Limb (tissue), 2 donors: ENCODE measurements around the gene CTDNEP1.

Experiments used
- DNase-seq, 2 donors: peaks; one replicate each; pipeline ENCODE4 v3.0.0-alpha.2; 2016; ENCODE audit errors: extremely low spot score in 2 of 2

CTDNEP1 gene

DNA sequence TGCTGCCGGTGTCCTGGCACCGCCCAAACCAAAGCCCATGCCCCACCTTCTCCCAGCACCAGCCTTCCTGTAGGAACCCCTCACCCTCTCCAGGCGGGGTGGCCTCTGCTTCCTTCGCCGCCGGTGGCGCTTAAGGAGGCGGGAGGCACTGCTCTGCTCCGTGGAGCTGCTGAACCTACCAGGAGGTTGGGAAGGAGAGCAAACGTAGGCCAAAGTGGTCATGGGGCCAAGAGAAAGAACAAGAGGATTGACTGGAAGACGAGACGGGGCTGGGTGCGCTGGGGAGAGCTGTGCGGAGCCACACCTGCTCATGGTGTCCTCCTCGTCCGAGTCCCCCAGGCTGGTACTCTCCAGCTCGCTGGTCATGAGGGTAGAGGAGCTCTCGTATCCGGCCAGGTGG, 22.0 kb downstream of the CTDNEP1 start:
- no peak for DNase-seq

GRCh38 chr17:7228920-7229319, 22.6 kb downstream of the CTDNEP1 start:
- no peak for DNase-seq

GRCh38 chr17:7226721-7227710, 24.5 kb downstream of the CTDNEP1 start:
- no peak for DNase-seq

DNA sequence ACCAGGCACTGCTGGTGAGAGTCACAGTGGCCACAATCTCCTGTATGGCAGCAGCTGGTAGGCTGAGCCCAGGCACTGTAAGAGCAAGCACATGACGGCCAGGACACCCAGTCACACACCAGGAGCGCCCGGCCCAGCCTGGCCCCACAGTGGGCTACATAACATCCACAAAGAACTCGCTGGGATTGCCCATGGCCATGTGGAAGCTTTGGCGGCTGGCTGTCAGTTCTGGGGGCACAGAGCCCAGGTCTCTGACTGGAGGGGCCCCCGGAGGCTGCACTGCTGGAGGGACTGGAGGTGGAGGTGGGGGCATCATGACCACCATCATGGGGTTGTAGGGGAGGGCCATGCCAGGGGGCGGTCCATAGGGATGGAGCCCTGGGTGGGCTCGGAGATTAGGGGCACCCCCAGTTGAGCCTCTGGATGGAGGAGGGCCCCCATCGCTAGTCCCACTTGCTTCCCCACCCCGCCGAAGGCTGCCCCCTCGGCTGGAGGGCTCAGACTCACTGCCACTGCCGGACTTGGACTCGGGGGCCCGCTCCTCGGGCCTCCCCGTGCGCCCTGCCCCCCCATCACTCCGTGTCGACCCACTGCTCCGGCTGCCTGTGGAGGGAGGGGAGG, 25.7 kb downstream of the CTDNEP1 start:
- DNase-seq = no peak

DNA sequence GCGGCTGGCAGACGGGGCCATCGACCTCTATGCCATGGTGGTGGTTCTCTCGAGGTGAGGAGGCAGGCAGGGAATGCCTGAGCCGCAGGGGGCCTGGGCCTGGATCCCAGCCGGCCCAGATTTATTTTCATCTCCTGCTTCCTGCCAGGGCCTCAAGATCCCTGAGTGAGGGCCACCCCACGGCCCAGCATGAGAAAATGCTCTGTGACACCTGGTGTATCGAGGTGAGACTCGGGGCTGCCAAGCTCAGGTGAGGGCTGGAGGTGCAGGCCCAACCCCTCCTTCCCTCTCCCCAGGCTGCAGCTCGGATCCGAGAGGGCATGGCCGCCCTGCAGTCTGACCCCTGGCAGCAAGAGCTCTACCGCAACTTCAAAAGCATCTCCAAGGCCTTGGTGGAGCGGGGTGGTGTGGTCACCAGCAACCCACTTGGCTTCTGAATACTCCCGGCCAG, 26.8 kb downstream of the CTDNEP1 start:
- no peak for DNase-seq

DNA sequence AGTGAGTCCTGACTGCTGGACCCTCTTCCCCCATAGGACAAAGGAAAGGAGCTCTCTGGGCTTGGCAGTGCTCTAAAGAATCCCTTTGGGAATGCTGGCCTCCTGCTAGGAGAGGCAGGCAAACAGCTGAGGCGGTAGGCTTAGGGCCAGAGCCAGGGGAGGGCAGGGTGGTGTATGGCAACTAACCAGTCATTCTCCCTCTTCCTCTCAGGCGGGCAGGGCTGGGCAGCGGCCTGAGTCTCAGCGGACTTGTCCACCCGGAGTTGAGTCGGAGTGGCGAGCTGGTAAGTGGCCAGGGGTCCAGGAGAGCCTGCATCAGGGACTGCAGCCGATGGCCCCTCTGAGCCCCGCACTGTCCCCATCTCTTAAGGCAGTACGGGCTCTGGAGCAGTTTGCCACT, 27.4 kb downstream of the CTDNEP1 start:
- no peak for DNase-seq

DNA sequence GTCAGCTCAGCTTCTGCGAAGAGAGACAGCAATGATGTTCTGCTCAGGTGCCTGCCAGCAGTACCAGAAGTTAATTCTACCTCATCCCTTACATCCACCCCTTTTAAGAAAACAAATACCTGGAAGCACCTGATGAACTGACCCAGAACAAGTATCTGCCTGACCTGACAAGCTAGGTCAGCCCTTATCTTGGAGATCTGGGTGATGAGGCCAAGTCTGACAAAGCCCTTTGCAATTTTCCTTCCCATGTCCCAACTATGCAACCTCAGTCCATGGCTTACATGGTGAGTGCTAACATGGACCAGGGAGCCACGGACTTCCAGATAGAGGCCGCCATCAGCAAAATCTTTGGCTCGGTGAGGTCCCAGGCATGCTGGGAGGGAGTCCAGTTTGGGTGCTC, 28.2 kb downstream of the CTDNEP1 start:
- no peak for DNase-seq

DNA sequence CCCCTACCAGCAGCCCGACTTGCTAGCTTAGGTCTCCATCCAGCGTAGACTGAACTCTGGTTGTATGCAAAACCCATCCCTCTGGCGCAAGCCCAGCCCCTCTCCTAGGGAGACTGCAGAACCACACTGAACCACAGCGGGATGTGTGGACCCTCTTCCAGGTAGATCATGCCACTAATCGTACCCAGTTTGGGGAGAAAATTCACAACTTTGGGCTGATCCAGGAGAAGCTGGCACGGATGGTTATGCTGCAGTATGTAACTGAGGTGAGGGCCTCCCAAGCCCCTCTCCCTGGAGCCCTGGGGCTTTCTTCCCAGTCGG, 28.6 kb downstream of the CTDNEP1 start:
- DNase-seq = no peak

DNA sequence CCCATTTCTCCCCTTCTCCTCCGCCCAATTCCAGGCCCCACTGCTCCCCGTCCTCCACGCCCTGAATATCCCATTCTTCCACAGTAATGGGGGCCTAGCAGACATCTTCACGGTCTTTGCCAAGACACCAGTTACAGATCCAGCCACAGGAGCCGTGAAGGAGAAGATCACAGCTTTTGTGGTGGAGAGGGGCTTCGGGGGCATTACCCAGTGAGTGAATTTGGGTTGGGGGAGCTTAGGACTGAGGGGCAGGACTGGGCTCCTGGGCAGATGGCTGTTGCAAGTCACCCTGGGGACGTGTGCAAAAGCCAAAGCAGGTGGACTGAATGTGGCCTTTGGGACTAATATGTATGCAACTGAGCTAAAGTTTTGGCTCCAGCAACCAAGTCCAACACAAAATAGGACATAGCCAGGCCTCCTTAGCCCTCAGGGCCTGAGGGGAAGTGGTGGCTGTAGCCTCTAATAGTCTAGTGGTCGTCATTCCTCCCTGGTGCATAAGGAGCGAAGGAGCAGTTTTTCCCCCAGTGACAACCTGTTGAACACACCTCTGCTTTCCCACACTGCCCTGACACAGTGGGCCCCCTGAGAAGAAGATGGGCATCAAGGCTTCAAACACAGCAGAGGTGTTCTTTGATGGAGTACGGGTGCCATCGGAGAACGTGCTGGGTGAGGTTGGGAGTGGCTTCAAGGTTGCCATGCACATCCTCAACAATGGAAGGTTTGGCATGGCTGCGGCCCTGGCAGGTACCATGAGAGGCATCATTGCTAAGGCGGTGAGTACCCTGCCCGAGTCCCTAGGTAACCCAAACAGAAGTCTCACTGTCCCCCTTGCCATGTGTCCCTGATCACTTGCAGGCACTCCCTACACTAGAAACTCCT, 29.2 kb downstream of the CTDNEP1 start:
- no peak for DNase-seq

- no peak for DNase-seq
Measured at GRCh38 chr17:7221278-7222092, 30.0 kb downstream of the CTDNEP1 start.

DNA sequence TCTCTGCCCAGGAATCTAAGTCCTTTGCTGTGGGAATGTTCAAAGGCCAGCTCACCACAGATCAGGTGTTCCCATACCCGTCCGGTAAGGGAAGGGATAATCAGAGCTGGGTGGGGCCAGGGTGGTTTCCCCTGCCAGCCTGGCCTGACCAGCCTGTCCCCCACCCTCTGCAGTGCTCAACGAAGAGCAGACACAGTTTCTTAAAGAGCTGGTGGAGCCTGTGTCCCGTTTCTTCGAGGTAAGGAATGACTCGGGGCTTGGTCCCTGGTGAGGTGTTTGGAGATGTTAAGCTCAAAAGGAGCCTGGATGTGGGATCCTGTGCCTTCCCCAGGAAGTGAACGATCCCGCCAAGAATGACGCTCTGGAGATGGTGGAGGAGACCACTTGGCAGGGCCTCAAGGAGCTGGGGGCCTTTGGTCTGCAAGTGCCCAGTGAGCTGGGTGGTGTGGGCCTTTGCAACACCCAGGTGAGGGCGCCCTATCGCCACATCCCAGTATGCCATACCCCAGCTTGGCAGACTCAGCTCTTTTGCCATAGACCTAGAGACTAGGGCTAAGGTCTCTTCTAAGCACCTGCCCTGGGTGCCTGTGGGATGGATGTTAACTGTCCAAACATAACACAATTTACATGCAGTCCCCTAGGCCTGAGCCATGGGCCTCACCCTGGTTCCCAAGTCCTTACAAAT, 30.8 kb downstream of the CTDNEP1 start:
- DNase-seq = peak in 1 of 2 donors; percentile 61

DNA sequence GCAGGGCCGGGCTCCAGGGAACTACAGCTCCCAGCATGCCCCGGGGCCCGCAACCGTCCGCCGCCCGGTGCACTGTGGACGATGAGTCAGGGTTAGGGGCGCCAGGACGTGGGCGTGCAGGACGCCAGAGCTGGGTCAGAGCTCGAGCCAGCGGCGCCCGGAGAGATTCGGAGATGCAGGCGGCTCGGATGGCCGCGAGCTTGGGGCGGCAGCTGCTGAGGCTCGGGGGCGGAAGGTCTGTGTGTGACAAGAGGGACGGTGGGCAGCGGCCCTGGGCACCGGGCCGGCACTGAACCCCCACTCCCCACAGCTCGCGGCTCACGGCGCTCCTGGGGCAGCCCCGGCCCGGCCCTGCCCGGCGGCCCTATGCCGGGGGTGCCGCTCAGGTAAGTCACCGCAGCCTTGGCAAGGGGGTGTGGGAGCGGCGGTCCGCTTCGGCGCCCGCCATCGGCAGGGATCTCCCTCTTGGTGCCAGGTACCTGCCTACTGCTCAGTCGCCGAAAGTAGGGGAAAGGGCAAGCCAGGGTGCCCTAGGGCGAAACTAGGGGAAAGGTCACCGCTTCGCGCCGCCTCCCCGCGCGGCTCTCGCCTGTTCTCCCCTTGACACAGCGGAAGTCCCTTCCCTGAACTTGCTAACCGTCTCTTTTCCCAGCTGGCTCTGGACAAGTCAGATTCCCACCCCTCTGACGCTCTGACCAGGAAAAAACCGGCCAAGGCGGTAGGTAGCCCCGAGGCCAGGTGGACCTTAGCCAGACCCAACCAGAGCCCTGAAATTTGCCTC, 31.5 kb downstream of the CTDNEP1 start, which contains the start of the genes ACADVL and DLG4:
TSS of gene ACADVL (plus strand) at position 127 of the 781 bp plus-strand sequence. CDS start at position 174, 47 bp downstream.
TSS of gene DLG4 (minus strand) at position 25 of the 781 bp plus-strand sequence.
- DNase-seq = peak; percentile 91 to 92

DNA sequence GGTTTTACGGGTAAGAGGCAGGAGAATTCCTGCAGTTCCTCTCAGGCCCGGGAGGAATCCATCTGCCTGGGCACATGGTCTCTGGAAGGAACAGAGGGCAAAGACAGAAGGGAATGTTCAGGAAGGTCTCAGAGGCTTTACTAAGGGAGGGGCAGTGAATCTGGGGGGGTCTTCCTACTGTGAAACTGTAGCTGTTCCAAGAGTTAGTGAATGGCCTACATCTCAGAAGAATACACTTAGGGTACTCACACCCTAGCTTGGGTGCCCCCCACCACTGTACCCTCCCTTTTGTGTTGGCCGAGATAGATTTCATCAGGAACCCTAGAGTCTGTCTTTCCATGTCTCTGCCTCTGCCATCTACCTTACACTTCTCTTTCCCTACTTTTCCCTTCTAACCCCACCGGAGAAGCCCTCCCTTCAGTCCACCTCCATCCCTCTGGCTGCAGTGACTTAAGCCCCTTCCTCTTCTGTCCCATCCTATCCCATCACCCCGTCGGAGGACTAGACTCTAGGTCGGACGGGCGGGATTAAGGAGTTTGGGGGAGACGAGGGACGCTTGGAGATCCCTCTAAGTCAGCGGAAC, 32.2 kb downstream of the CTDNEP1 start:
- no peak for DNase-seq

DNA sequence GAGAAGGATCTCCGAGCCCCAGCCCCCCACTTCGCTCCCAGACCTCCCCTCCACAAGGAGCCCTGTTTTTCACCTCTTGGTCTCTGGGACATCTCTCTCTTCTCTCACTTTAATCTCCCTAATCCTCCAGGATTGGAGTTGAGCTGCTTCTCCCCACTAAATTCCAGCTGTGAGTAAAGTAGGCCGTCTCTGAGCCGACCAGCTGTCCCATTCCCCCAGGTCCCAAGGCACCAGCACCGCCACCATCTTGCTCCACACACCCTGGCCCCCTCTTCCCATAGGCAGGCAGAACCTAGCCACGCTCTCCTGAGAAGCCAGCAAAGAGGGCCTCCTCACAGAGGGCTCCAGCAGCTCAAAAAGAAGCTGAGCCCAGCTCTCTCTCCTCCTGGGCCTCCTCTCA, 32.8 kb downstream of the CTDNEP1 start:
- DNase-seq = no peak

DNA sequence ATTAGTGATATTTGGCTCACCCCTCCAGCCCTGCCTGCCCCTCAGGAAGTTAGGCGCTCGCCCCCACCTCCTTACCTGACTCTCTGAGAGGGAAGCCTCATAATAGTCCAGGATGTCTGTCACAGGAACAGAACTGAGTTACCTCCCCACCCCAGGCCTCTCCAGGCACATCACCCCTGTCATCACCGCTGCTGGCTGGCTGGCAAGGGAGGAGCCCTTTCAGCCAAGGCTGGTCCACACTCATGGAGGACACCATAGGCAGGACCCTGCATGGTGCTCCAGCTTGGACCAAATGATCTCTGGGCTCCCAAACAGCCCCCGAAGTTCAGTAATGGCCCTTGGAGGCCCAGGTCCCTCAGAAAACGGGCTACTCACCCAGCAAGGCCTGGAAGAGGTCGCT, 33.4 kb downstream of the CTDNEP1 start:
- no peak for DNase-seq

GRCh38 chr17:7217113-7217987, 34.2 kb downstream of the CTDNEP1 start:
- DNase-seq = peak; percentile 84 to 88

DNA sequence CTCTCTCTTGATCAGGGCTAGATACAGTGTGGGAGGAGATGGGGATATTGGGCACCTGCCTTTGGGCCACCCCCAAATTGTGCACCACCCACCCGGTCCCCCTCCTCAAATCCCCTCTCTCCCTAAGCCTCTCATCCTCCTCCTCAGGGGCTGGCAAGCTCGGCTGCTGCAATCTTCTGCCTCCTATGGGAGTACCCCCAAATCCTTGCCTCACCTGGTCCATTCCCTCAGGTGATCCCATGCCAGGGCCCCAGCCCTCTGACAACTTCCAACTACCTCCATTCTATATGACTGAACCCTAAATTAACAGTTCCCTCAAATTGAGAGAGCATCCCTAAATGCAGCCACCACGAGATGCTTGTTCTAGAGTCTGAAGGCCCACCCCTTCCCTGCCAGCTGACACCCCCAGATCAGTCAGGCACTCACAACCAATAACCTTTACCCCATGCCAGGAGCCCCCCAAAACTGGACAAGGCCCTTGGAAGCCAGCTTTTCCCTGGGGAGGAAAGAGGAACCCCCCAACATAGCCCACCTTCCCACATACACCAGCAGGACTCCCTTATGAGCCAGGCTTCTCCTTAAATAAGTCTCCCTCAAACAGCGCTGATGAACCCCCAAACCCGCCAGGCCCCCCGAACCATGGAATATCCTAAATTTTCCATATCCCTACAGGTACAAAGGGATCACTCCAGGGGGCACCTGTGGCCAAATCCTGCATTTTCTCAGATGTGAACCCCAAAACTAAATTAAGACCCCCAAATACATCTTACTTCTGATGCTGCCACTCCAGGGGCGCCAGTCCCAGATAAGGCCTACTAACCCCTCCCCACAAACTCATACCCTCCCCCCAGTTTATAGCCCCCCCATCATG, 35.1 kb downstream of the CTDNEP1 start:
- DNase-seq = no peak
